Vagina (tissue), 2 donors: ENCODE data around the gene DSC2. TPM values are rescaled to one million over a fixed set of nuclear protein-coding genes. Genes with fewer than 3 reads are reported as not detected.

ENCODE experiments used
- DNase-seq, 2 donors: peaks; one replicate each; pipeline ENCODE4 v3.0.0-alpha.2; 2017; ENCODE audit errors: extremely low spot score in 2 of 2
- H3K27ac ChIP-seq: fragments of 200-600 bp; sonication (generic); one replicate; pipeline ENCODE4 v1.5.1; 2019
- H3K27me3 ChIP-seq: fragments of 200-600 bp; sonication (generic); one replicate; pipeline ENCODE4 v1.5.1; 2019
- H3K36me3 ChIP-seq, 2 donors: fragments of 200-600 bp; sonication (generic); one replicate each; pipeline ENCODE4 v1.5.1; 2017 to 2019
- H3K4me1 ChIP-seq: fragments of 200-600 bp; sonication (generic); one replicate; pipeline ENCODE4 v1.5.1; 2019
- H3K4me3 ChIP-seq, 2 donors: fragments of 200-600 bp; sonication (generic); 1 replicate in 1 of 2; 2 replicates in 1 of 2; pipeline ENCODE4 v1.5.1; 2016 to 2019
- H3K9me3 ChIP-seq: fragments of 200-600 bp; sonication (generic); one replicate; pipeline ENCODE4 v1.5.1; 2019
- POLR2A ChIP-seq, 2 donors: fragments of 450-650 bp; IDR thresholded peaks; one replicate each; pipeline ENCODE4 v1.6.1; 2017; ENCODE audit warnings: antibody characterized with exemption in 2 of 2, mild to moderate bottlenecking in 2 of 2, moderate library complexity in 2 of 2
- POLR2AphosphoS5 ChIP-seq, 2 donors: sonication (generic); formaldehyde crosslinking; IDR thresholded peaks; one replicate each; pipeline ENCODE4 v1.9.0; 2017; ENCODE audit warnings: antibody characterized with exemption in 2 of 2, mild to moderate bottlenecking in 2 of 2, low read depth in 1 of 2; ENCODE audit not compliant: insufficient read depth in 1 of 2
- intact Hi-C: fragments of 100-400 bp; cut with DNase I; formaldehyde crosslinking; loops from one replicate; pipeline ENCODE4 v1.15.1; 2023
- total RNA-seq: library from RNA; depleted of rRNA; stranded (reverse); fragments of >200 nt; gene quantifications from one replicate; pipeline ENCODE4 v1.2.3, GENCODE V29; 2016
- TF ChIP-seq, protein P1 (sequence below), 3 experiments: fragments of 450-650 bp in 2 of 3; fragments of 200-600 bp in 1 of 3; sonication (generic) in 1 of 3; IDR thresholded peaks; one replicate each; pipeline ENCODE4 v1.5.1; 2017 to 2019; ENCODE audit warnings: antibody characterized with exemption in 3 of 3, mild to moderate bottlenecking in 2 of 3, moderate library complexity in 2 of 3

The DSC2 gene
- total RNA-seq, 1 donor from 2014 or later, result 108 TPM

- no peak overlapping the region for H3K4me3 ChIP-seq
- no peaks in the 10 kb centered on the region for H3K36me3 ChIP-seq
- intact Hi-C loops, result no loop called here
- TF ChIP-seq, protein P1, sequence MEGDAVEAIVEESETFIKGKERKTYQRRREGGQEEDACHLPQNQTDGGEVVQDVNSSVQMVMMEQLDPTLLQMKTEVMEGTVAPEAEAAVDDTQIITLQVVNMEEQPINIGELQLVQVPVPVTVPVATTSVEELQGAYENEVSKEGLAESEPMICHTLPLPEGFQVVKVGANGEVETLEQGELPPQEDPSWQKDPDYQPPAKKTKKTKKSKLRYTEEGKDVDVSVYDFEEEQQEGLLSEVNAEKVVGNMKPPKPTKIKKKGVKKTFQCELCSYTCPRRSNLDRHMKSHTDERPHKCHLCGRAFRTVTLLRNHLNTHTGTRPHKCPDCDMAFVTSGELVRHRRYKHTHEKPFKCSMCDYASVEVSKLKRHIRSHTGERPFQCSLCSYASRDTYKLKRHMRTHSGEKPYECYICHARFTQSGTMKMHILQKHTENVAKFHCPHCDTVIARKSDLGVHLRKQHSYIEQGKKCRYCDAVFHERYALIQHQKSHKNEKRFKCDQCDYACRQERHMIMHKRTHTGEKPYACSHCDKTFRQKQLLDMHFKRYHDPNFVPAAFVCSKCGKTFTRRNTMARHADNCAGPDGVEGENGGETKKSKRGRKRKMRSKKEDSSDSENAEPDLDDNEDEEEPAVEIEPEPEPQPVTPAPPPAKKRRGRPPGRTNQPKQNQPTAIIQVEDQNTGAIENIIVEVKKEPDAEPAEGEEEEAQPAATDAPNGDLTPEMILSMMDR (IDR thresholded peaks at IDR 0.05), result no peak
- no peak for TF ChIP-seq POLR2A (IDR thresholded peaks at IDR 0.05)
- TF ChIP-seq POLR2AphosphoS5 (IDR thresholded peaks at IDR 0.05; ENCODE audit: insufficient read depth in 1 of 2, low read depth in 1 of 2), result no peak
- H3K27ac ChIP-seq, result no peak overlapping the region
- no peaks in the 10 kb centered on the region for H3K27me3 ChIP-seq
- no peaks in the 10 kb centered on the region for H3K9me3 ChIP-seq
- peaks cover 14% of the 10 kb centered on the region for H3K4me1 ChIP-seq
- DNase-seq, result no peak
Measured at GRCh38 chr18:31043709-31044108, 58.5 kb downstream of the DSC2 start.

GRCh38 chr18:31042406-31043181 lies 59.6 kb downstream of the DSC2 start, which contains the start of gene DSC3:
Gene DSC3 (minus strand): TSS chr18:31042742. CDS start chr18:31042660, 82 bp downstream.
- Histone ChIP-seq H3K27ac (peak within 1 kb of the TSS; percentile 80), H3K9me3 (no peaks in the 10 kb centered on the region), H3K4me3 (peak within 1 kb of the TSS; percentile 39 to 51), H3K27me3 (no peaks in the 10 kb centered on the region), H3K4me1 (peaks cover 14% of the 10 kb centered on the region), H3K36me3 (no peaks in the 10 kb centered on the region)
- TF ChIP-seq, protein P1 (IDR thresholded peaks at IDR 0.05), result no peak
- peak in 1 of 2 donors; percentile 25 for TF ChIP-seq POLR2A (IDR thresholded peaks at IDR 0.05)
- TF ChIP-seq POLR2AphosphoS5 (IDR thresholded peaks at IDR 0.05; ENCODE audit: insufficient read depth in 1 of 2, low read depth in 1 of 2), result peak; percentile 11 to 68
- no peak for DNase-seq
- intact Hi-C loops, result no loop called here

DNA sequence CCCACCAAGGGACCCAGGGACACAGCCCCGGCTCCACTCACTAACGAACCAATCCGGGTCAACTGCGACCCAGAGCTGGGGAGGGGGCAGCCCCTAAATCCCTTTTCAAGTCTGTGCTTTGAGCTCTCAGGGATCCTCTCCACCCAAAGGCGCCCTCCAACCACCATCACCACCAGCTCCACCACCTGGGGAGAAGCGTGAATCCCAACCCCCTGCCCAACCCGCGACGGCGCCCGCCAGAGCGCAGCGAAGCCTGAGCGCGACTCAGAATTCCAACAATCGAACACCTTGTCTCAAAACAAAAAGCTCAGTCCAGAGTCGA lies 60.2 kb downstream of the DSC2 start:
- Histone ChIP-seq H3K4me3 (peak overlapping the region; percentile 39 to 51), H3K27ac (peak overlapping the region; percentile 80), H3K9me3 (no peaks in the 10 kb centered on the region), H3K4me1 (peaks cover 14% of the 10 kb centered on the region), H3K36me3 (no peaks in the 10 kb centered on the region), H3K27me3 (no peaks in the 10 kb centered on the region)
- intact Hi-C loops, result no loop called here
- no peak for DNase-seq
- TF ChIP-seq, protein P1 (IDR thresholded peaks at IDR 0.05), result no peak

GRCh38 chr18:31041271-31042083 lies 60.7 kb downstream of the DSC2 start:
- Histone ChIP-seq H3K27me3 (no peaks in the 10 kb centered on the region), H3K4me1 (peaks cover 14% of the 10 kb centered on the region), H3K4me3 (peak overlapping the region; percentile 39 to 51), H3K36me3 (no peaks in the 10 kb centered on the region), H3K9me3 (no peaks in the 10 kb centered on the region), H3K27ac (peak overlapping the region; percentile 80)
- intact Hi-C loops, result no loop called here
- DNase-seq, result no peak
- TF ChIP-seq POLR2A (IDR thresholded peaks at IDR 0.05) (no peak), POLR2AphosphoS5 (IDR thresholded peaks at IDR 0.05; ENCODE audit: insufficient read depth in 1 of 2, low read depth in 1 of 2) (peak in 1 of 2 donors; percentile 13)
- TF ChIP-seq, protein P1 (IDR thresholded peaks at IDR 0.05), result no peak
